Activated CD8-positive, alpha-beta memory T cell treated with anti-CD3 and anti-CD28 coated beads, Interleukin-2, amount 50 U/mL, for 4 hours (primary cell): Measurements from ENCODE around the gene VAV2.
"Not testable (repeated sequence)": the region's sequence is repeated elsewhere in the genome, so short reads cannot be mapped to it uniquely, and the experiment has no call there.

Experiments used
- DNase-seq: peaks from one replicate; pipeline ENCODE4 v3.0.0-alpha.2; 2020

The VAV2 gene

DNA sequence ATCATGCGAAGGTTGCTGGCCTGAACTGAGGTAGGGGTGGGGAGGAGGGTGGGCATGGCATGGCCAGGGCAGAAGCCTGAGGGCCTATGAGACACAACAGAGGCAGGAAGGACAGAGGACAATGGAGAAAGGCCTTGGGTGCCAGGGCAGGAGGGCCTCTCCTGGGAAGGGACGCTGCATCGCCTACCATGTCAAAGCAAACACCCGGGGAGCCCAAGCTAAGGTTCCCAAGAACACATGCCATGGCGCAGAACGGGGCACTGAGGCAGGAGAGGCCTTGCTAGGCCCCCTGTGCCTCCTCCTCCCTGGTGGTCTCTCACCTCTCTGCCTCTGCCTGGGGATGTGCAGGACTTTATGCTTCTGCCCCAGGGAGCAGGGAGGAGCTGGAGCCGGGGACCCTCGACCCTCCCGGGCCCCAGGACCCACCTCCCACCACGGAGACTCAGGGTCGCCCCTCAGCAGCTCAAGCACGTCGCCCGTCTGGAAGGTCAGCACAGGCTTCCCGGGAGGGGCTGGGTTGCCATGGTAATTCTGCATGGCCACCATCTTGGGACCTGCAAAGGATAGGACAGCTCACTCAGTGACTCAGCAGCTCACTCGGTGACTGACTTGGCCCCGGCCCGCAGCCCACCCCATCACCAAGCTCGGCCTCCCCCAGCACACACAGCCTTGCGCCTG lies 213.6 kb downstream of the VAV2 start:
- DNase-seq = no peak

DNA sequence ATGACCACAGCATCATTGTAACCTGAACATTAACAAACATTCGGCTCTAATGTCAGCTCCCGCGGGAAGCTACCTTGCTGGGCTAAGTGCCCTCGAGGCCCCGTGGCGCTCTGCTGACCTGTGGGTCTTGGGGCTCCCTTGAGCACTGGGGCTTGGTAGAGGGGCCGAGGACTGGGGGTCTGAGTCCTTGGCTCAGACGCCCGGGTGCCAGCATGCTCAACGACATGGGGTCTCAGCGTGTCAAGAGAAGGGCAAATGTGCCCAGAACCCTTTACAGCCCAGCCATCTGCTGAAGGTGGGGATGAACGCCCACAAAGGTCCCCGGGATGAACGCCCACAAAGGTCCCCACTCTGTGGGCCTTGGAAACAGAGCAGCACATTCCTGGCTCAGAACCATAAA lies 214.3 kb downstream of the VAV2 start:
- no peak for DNase-seq

- no peak for DNase-seq
Observed at GRCh38 chr9:133777068-133777791, 214.9 kb downstream of the VAV2 start.

- DNase-seq = no peak
Observed at GRCh38 chr9:133775951-133776905, 215.9 kb downstream of the VAV2 start.

DNA sequence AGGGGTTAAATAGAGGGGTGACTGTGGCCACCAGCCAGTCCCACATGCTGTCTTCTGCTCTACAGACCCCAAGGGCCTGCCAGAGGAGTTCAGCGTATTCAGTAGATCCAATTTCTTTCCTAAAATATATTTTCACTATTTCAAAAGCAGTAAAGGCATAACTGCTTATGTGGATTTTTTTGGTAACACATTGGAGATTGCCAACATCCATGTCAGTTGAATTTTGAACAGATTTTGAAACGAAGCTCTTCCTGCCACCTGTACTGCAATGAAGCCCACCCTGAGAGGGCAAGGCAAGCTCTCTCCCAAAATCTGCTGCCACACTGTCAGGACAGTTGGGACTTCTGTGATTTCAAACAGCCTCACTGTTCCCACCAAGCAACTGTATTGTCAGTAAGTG lies 216.8 kb downstream of the VAV2 start:
- no peak for DNase-seq

- peak; percentile 15 for DNase-seq
Observed at GRCh38 chr9:133774799-133775198, 217.3 kb downstream of the VAV2 start.

DNA sequence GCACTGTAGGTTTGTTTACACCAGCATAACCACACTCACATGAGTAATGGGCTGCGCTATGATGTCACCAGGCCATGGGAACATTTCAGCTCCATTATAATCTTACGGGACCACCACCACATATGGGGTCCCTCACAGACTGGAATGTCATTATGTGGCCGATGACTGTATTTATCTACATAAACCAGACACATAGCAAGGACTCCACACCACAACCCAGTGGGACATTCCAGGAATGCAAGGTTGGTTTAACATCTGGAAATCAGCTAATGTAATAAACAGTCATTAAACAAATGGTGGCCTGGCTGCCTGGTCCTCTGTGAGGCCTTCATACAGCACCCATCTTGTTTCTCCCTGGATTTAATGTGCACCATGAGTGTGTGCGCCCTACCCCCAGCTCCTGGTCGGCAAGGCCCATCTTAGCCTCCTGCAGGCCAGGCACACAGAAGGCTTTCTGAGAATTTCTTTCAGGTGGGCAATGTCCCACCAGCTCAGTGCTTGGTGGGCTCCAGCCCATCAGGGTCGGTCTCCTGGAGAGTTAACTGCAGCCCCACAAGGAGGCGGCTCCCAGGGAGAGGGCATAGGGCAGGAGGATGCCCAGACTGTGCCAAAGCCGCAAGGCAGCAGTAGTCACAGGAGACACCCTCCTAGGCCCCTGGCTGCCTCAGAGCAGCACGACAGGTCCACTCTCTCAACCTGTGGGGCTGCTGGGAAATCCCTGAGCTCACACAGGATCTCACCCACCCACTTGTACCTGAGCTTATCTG lies 218.1 kb downstream of the VAV2 start:
- peak; percentile 5 for DNase-seq

DNA sequence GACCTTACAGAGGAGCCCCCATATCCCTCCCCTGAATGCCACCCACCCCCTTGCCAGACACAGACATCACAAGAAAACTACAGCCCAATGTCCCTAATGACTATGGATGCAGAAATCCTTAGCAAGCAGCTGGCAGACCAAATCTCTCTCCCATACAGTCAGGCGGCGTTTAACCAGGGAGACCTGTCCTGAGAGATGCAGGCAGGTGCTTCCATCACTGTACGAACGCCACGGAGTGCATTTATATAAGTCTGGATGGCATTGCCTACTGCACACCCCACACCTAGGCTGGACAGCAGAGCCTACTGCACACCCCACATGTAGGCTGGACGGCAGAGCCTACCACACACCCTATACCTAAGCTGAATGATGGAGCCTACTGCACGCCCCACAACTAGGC lies 219.5 kb downstream of the VAV2 start:
- peak; percentile 7 for DNase-seq

GRCh38 chr9:133771486-133772482 lies 220.3 kb downstream of the VAV2 start:
- peak; percentile 11 for DNase-seq

GRCh38 chr9:133770076-133770777 lies 221.9 kb downstream of the VAV2 start:
- DNase-seq = peak; percentile 8

DNA sequence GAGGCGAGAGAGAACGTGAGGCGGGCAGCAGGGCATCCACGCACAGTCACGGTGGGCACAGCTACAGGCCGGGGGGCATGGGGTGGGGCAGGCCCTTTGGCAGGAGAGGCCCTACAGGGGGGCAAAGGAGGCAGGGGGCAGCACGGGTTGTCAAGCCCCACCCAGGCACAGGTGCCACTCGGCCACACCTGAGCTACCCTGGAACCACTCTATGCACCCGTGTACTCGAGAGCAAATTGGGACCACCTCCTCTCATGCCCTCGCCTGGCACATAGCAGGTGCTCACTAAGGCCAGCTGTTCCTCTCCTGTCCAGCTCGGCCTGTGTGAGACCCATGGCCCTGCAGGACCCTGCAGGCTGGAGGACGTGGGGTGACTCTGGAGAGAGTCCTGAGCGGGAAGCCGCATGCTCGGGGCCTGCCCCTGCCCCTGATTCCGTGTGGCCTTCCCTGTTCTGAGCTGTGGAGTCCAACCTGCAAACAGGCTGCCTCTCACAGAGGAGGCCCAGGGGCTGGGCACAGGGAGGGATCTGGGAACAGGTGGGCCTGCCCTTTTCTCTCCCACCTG lies 222.5 kb downstream of the VAV2 start:
- DNase-seq = no peak

GRCh38 chr9:133768859-133769510 lies 223.1 kb downstream of the VAV2 start:
- no peak for DNase-seq

DNA sequence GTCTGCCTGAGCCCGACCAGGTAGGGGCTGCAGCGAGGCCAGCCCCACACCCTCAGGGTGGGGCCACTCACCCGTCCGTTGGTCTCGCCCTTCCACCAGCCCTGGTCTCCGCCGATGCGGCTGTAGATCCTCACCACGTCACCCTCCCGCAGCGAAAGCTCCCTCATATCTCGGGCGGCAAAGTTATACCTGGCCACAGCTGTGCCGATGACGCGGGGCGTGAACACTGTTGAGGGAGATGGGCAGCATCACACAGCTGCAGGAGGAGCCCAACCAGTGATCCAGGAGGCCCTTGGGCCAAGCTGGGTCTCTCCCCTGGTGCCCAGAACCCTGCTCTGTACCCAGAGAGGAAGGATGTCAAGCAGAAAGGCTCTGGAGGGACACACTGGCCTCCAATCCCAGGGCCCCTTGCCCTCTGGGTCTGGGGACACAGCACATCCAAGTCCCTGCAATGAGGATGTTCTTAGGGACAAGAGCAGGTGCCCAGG lies 223.7 kb downstream of the VAV2 start:
- no peak for DNase-seq

DNA sequence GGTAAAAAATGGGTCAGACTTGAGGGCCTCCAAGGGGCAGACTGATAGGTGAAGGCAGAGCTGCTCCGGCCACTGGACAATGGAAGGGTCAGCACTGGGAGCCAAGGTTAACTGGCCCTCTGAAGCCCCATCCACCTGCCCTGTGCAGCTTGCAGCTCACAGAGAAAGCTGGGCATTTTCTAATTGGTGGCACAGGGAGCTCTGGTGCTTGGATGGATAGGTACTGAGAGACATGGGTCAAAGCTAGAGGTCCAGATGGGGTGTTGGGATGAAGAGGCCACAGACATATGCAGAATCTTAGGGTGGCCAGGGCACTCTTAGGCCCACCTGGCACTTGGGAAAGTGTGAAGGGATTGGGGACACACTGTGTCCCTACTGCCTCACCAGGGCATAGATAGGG lies 224.5 kb downstream of the VAV2 start:
- DNase-seq = no peak

GRCh38 chr9:133767008-133767407 lies 225.1 kb downstream of the VAV2 start:
- DNase-seq = no peak

- DNase-seq = not testable (repeated sequence)
Observed at GRCh38 chr9:133766234-133766633, 225.9 kb downstream of the VAV2 start.

- no peak for DNase-seq
Observed at GRCh38 chr9:133763272-133764183, 228.6 kb downstream of the VAV2 start.

- no peak for DNase-seq
Observed at GRCh38 chr9:133762488-133763271, 229.4 kb downstream of the VAV2 start.
